GM18517 (cell line): ENCODE measurements around the gene ZNF700.
"Not testable (repeated sequence)": the region's sequence is repeated elsewhere in the genome, so short reads cannot be mapped to it uniquely, and the experiment has no call there.

Experiments
- ATAC-seq: cut with Tn5 transposase; IDR thresholded peaks from one replicate; pipeline ENCODE4 v1.9.1; 2021; ENCODE audit warnings: mild to moderate bottlenecking, moderate library complexity; ENCODE audit not compliant: unreplicated experiment

ZNF700 gene

DNA sequence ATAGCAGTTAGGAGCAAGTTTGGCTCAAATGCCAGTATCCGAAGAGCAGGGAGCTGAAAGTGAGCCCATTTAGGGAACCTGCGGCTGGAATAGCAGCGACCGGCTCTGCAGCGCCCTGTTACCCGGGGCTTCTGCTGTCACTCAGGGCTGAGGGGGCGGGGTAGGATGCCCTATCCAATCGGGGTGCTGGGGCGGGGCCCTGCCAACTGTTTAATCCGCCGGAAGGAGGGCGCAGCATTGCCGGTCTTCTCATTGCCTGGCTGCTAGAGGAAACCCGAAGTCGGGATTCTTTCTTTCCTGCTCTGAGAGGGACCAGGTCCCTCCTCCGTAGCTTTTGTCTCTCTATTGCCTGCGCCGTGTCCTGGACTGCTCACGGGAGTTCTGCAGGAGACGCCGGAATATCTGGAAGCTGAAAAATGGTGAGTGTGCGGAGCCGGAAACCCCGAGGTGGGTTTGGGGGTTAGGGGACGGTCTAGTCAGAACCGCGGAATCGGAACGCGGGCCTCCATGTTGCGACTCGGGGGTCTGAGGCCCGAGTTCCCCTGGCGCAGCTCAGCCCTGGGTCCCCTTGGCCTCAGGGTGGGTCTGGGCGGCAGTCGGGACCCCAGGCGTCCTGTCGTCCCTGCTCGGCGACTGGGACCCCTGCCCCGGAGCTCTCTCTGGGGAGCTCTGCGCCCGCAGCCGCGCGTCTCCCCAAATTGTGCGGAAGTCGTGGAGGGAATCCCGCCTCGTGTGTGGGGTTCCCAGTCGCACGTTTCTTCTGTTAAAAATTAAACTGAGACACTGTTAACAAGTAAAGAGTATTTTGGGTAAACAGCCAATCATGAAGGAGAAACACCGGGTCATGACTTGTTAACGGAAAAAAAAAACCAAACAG lies 62.7 kb downstream of the ZNF700 start:
- ATAC-seq, result peak; percentile 62

DNA sequence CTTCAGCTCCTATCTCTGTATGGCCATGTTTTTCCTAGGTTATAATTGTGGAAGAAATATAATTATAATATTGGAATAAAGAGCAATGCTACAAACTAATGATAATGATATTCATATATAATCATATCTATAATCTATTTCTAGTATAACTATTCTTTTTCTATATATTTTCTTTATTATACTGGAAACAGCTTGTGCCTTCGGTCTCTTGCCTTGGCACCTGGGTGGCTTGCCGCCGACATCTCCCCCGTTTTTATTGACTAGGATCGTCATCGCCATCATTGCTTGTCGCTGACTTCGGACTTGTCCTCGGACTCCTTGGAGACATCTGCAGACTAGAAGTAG lies 64.2 kb downstream of the ZNF700 start:
- no peak for ATAC-seq

DNA sequence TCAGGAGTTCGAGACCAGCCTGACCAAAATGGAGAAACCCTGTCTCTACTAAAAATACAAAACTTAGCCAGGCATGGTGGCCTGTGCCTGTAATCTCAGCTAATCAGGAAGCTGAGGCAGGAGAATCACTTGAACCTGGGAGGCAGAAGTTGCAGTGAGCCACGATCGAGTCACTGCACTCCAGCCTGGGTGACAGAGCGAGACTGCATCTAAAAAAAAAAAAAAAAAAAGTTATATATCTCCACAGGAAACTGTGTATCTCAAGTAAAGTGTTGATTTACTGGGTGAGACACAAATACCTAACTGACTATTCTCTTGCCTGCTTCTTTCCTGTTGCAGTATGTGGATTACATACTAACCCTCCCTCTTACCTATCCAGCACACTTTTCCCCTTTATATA lies 67.0 kb downstream of the ZNF700 start:
- ATAC-seq, result not testable (repeated sequence)

DNA sequence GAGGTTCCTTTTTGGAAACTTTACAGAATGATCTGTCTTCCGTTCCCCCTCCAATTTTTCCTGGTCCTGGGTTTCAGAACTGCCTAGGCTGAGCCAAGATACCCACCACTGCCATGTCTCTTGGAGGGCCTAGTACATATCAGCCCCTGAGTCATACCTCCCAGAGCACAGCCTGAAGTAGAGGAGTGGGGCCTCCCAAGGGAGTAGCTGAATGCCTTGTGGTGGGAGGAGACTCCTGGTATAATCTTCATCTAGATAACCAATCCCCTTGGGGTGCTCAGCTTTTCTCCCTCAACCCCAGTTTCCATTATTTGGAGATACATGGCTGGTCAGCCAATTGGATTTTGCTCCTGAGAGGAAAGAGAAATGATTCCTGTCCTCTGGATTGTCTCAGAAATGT lies 70.3 kb downstream of the ZNF700 start:
- no peak for ATAC-seq
